ENCODE measurements around the gene APRT.

Gene APRT

DNA sequence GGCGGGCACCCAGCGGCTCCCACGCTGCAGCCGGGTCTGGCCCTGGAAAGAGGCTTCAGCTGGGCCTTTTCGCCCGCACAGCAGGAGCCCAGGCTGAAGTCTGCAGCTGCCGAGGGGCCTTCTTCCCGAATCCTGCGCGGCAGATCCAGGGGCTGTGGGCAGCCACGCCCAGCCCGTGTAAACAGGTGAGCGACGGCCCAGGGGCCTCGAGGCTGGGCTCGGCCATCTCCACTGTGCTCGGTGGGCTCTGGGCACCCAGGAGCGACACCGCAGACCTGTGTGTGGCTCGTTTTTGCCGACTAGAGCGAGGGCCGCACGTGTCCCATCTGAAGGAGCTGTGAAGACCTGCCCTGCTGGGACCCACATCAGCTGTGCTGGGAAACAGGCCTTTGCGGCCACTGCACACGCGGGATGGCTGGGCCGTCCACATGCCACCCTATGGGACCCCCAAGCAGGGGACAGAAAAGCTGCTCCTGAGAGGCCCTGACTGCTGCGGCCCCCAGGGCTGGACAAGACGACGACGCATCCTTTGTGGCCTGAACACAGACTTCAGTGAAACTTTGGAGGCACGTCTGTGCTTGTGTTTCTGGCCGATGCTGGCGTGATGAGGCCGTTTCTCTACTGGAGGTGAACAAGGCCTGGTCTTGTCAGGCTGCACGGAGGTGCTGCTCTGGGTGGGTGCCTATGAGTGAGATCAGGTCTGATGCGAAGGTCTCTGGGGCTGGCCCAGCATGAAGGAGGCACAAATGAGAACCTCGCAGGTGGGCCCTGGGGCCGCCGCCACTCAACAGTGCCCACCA, 5.2 kb upstream of the APRT start:
- H3K4me3 ChIP-seq (ENCODE audit: low read depth in 1 of 5, low read length in 5 of 5), result no peak overlapping the region
- no peaks in the 10 kb centered on the region for H3K27me3 ChIP-seq (ENCODE audit: control insufficient read depth in 5 of 5, insufficient read depth in 4 of 5, low read length in 5 of 5)
- H3K36me3 ChIP-seq (ENCODE audit: control insufficient read depth in 5 of 5, insufficient read depth in 5 of 5, low read length in 5 of 5), result peaks cover 0 to 19% (median 9%) of the 10 kb centered on the region in 5 donors
- H3K9ac ChIP-seq (ENCODE audit: low read length in 5 of 5), result no peak overlapping the region
- no peak overlapping the region for H3K27ac ChIP-seq (ENCODE audit: low read depth, low read length)
- peaks cover 0 to 13% (median 11%) of the 10 kb centered on the region in 5 donors for H3K4me1 ChIP-seq (ENCODE audit: control insufficient read depth in 5 of 5, insufficient read depth in 5 of 5, low read length in 5 of 5)
- no peaks in the 10 kb centered on the region for H3K9me3 ChIP-seq (ENCODE audit: control insufficient read depth in 5 of 5, low read length in 5 of 5)

DNA sequence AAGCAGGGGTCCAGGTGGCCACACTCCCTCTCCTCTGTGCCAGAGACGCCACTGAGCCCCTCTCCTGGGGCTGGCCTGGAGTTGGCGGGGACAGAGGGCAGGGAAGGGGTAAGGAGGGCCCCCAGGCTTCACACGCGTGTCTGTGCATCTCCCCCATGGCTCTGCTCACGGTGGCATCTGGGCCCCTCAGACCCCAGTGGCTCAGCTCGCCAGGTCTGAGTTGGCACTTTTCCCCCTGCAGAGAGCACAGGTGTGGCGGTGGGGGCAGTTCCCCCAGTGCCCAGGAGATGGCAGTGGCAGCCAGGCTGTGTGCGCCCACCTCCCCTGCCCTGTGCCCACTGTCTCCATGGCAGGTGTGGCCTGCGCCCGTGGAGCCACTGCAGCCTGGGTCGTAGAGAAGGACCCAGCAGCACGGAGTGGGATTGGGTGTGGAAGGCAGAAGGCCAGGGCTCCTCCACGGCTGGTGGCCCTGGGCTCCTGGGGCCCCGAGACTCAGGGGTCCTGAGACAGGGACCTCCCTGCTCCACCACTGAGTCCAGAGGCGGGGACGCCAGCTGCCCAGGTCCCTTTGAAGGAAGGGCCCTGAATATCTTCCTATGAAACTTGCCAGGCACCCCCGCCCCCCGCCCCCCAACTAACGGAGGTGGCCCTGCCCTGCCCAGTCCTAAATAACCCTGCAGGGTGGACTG, 4.3 kb upstream of the APRT start:
- Histone ChIP-seq H3K9ac (ENCODE audit: low read length in 5 of 5) (no peak overlapping the region), H3K27ac (ENCODE audit: low read depth, low read length) (no peak overlapping the region), H3K9me3 (ENCODE audit: control insufficient read depth in 5 of 5, low read length in 5 of 5) (no peaks in the 10 kb centered on the region), H3K4me3 (ENCODE audit: low read depth in 1 of 5, low read length in 5 of 5) (no peak overlapping the region), H3K27me3 (ENCODE audit: control insufficient read depth in 5 of 5, insufficient read depth in 4 of 5, low read length in 5 of 5) (no peaks in the 10 kb centered on the region), H3K4me1 (ENCODE audit: control insufficient read depth in 5 of 5, insufficient read depth in 5 of 5, low read length in 5 of 5) (peaks cover 0 to 20% (median 18%) of the 10 kb centered on the region in 5 donors), H3K36me3 (ENCODE audit: control insufficient read depth in 5 of 5, insufficient read depth in 5 of 5, low read length in 5 of 5) (peaks cover 0 to 10% (median under 1%) of the 10 kb centered on the region in 5 donors)

DNA sequence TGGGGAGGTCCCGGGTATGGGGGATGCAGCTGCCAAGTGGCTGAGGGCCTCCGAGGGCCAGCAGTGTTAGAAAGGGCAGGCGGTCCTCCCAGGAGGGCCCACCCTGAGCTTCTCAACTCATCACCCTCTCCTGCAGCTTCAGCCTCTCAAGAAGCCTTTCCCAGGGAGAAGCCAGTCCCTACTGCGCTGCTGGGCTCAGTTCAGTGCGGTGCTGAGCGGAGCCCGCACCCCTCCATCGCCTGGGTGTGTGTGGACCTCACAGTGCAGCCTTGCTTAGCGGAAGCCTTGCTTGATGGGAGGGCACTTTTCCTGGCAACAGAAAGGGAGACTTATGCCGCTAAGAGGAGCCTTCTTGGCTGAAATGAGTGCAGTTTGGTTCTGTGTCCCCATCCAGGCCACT, 3.5 kb upstream of the APRT start:
- H3K36me3 ChIP-seq (ENCODE audit: control insufficient read depth in 5 of 5, insufficient read depth in 5 of 5, low read length in 5 of 5), result peaks cover 0 to 2% (median 0%) of the 10 kb centered on the region in 5 donors
- peak overlapping the region in 1 of 5 donors; percentile 47 for H3K9ac ChIP-seq (ENCODE audit: low read length in 5 of 5)
- H3K9me3 ChIP-seq (ENCODE audit: control insufficient read depth in 5 of 5, low read length in 5 of 5), result no peaks in the 10 kb centered on the region
- H3K4me3 ChIP-seq (ENCODE audit: low read depth in 1 of 5, low read length in 5 of 5), result no peak overlapping the region
- no peaks in the 10 kb centered on the region for H3K27me3 ChIP-seq (ENCODE audit: control insufficient read depth in 5 of 5, insufficient read depth in 4 of 5, low read length in 5 of 5)
- H3K4me1 ChIP-seq (ENCODE audit: control insufficient read depth in 5 of 5, insufficient read depth in 5 of 5, low read length in 5 of 5), result peaks cover 6 to 29% (median 26%) of the 10 kb centered on the region in 5 donors
- no peak overlapping the region for H3K27ac ChIP-seq (ENCODE audit: low read depth, low read length)

DNA sequence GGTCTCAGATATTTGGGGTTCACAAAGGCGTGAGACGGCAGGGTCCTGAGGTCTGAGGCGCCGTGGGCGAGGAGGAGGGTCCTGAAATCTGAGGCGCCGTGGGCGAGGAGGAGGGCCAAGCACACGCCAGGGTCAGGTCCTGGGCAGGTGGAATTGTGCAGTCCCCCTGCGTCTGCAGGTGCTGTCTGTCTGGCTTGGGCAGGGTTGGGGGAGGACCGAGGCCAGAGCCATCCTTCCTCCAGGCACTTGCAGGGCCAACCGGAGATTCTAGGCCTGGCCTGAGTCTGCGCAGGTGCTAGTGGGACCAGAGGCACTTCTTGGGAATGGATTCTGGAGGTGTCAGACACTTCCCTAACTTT, 2.4 kb upstream of the APRT start:
- Histone ChIP-seq H3K27ac (ENCODE audit: low read depth, low read length) (no peak overlapping the region), H3K9me3 (ENCODE audit: control insufficient read depth in 5 of 5, low read length in 5 of 5) (no peaks in the 10 kb centered on the region), H3K4me3 (ENCODE audit: low read depth in 1 of 5, low read length in 5 of 5) (no peak overlapping the region), H3K4me1 (ENCODE audit: control insufficient read depth in 5 of 5, insufficient read depth in 5 of 5, low read length in 5 of 5) (peaks cover 6 to 40% (median 37%) of the 10 kb centered on the region in 5 donors), H3K27me3 (ENCODE audit: control insufficient read depth in 5 of 5, insufficient read depth in 4 of 5, low read length in 5 of 5) (no peaks in the 10 kb centered on the region), H3K9ac (ENCODE audit: low read length in 5 of 5) (no peak overlapping the region), H3K36me3 (ENCODE audit: control insufficient read depth in 5 of 5, insufficient read depth in 5 of 5, low read length in 5 of 5) (peaks cover 0 to 10% (median 8%) of the 10 kb centered on the region in 5 donors)

DNA sequence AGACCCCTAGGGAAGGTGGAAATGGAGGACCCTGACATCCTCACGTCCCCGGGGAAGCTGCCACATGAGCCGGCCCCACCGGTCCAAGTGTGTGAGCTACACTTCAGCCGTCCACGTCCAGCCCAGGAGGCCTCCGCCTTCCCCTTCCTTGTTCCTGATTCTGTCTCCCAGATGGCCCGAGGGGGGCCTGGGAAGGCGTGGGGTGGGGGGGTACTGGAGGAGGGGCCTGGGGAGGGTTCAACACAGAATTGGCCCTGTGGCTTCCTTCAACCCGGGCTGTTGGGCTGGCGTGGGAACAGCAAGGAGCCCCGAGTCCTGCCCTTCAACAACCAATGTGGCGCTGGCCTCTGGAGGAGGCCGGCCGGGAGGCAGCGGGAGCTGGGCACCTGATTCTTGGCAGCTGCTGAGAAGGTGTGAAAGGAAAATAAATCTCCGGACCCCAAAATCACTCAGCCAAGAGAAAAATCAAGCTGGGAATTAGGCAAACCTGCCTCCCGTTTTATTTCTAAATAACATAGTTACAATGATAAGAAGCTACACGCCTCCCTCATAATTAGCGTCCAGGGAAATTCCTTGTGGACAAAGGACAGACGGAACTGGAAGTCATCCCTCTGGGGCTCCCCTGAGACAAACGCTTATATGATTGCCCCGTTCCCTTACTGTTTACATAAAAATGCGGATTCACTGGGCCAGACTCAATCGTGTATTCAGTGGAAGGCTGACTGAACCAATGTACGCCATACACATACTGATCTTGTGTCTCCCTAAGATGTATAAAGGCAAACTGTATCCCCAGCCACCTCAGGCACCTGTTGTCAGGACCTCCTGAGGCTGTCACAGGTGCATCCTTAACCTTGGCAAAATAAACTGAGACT, 1.8 kb upstream of the APRT start:
- Histone ChIP-seq H3K27me3 (ENCODE audit: control insufficient read depth in 5 of 5, insufficient read depth in 4 of 5, low read length in 5 of 5) (no peaks in the 10 kb centered on the region), H3K4me1 (ENCODE audit: control insufficient read depth in 5 of 5, insufficient read depth in 5 of 5, low read length in 5 of 5) (peaks cover 6 to 41% (median 37%) of the 10 kb centered on the region in 5 donors), H3K4me3 (ENCODE audit: low read depth in 1 of 5, low read length in 5 of 5) (peak overlapping the region in 1 of 5 donors; percentile 16), H3K27ac (ENCODE audit: low read depth, low read length) (no peak overlapping the region), H3K9me3 (ENCODE audit: control insufficient read depth in 5 of 5, low read length in 5 of 5) (no peaks in the 10 kb centered on the region), H3K9ac (ENCODE audit: low read length in 5 of 5) (no peak overlapping the region), H3K36me3 (ENCODE audit: control insufficient read depth in 5 of 5, insufficient read depth in 5 of 5, low read length in 5 of 5) (peaks cover 0 to 15% (median 11%) of the 10 kb centered on the region in 5 donors)

DNA sequence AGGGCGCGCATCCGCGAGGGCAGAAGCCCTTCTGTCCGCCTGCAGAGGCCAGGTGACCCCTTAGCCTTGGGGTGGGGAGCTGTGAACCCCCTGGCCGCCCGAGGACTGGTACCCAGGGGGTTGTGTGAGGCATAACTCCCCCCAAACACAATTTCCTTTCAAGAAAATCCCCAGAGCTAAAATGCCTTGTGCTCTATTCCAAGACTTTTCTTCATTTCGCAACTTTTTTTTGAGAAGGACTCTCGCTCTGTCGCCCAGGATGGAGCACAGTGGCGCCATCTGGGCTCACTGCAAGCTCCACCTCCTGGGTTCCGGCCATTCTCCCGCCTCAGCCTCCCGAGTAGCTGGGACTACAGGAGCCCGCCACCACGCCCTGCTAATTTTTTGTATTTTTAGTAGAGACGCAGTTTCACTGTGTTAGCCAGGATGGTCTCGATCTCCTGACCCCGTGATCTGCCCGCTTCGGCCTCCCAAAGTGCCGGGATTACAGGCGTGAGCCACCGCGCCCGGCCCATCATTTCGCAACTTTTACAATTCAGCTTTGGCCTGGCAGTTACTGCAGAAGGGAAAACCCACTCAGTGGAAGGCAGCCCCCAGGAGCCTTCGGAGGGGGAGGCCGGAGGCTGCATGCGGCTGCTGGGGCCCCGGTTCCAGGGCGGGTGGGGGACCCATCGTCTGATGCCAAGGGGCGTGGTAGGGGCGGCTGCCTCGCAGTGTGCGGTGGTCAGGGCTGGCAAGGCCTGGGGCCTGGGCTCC, 963 bp upstream of the APRT start:
- peak overlapping the region in 3 of 5 donors; percentile 47 to 59 (median 49) for H3K9ac ChIP-seq (ENCODE audit: low read length in 5 of 5)
- H3K27me3 ChIP-seq (ENCODE audit: control insufficient read depth in 5 of 5, insufficient read depth in 4 of 5, low read length in 5 of 5), result no peaks in the 10 kb centered on the region
- H3K9me3 ChIP-seq (ENCODE audit: control insufficient read depth in 5 of 5, low read length in 5 of 5), result no peaks in the 10 kb centered on the region
- H3K4me1 ChIP-seq (ENCODE audit: control insufficient read depth in 5 of 5, insufficient read depth in 5 of 5, low read length in 5 of 5), result peaks cover 6 to 41% (median 37%) of the 10 kb centered on the region in 5 donors
- H3K36me3 ChIP-seq (ENCODE audit: control insufficient read depth in 5 of 5, insufficient read depth in 5 of 5, low read length in 5 of 5), result peaks cover 0 to 22% (median 15%) of the 10 kb centered on the region in 5 donors
- peak overlapping the region; percentile 67 for H3K27ac ChIP-seq (ENCODE audit: low read depth, low read length)
- H3K4me3 ChIP-seq (ENCODE audit: low read depth in 1 of 5, low read length in 5 of 5), result peak overlapping the region in 4 of 5 donors; percentile 67 to 75 (median 72)

DNA sequence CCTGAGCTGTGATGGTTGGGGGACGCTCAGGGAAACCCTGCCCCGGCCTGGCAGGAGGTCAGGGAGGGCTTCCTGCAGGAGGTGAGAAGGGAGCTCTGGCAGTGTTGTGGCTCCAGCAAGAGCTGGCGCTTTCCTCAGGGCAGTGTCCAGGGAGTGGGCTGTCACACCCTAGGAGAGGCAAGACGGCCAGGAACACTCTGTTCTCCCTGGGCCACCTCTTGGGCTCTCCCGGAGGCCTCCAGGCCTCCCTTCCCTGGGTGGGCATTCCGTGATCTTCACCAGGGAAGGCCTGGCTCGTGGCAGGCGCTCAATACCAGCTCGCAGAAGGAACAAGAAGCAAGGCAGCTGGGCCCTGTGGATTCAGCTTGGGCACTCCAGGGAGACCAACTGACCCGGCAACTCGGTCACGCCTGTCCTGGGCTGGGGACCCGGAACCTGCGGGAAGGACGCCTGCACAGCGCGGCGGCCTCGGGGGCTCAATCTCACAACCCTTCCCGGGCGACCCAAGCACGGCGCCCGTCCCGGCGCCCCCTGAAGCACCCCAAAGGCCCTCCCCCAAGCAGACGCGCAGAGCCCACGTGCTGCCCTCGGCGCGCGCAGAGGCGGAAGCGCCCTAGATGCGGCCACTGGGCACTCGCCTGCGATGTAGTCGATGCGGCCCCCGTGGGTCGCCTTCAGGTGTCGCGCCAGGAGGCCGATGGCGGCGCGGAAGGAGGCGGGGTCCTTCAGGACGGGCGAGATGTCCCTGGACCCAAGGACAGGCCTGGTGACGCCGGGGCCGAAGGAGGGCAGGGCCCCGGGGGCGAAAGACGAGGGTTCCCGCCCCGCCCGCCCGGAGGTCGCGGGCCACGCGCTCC, 588 bp downstream of the APRT start:
- peak overlapping the region; percentile 31 to 83 (median 48) for H3K9ac ChIP-seq (ENCODE audit: low read length in 5 of 5)

DNA sequence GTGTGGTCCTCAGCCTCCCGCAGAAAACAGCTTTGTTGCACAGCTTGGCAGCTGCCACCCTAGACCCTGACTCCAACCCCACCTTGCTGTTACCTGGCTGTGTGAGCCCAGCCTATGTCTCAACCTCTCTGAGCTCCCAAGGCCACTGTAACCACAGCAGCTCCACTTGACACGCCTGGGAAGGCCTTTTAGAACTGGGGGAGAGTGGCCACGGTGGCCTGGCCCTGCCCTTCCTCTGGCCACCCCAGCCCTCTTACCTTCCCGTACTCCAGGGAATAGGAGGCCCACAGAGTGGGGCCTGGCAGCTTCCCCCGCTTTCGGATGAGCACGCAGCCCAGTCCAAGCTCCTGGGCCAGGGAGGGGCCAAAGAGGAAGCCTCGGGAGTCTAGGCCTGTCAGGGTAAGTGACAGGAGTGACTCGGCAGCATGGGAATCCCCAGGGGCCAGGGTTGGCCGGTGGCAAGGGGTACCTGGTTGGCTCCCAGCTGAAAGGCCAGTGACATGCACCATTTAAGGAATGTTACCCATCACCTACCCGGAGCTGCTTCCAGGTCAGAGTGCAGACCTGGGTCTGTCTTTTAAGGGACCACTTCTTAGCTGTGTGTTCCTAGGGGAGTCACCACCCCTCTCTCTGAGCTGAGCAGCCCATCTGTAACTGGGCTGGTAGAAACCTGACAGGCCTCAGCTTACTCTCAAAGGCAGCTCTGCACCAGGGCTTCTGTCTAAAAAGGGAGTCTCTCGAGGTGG, 1.4 kb downstream of the APRT start:
- Histone ChIP-seq H3K9me3 (ENCODE audit: control insufficient read depth in 5 of 5, low read length in 5 of 5) (no peaks in the 10 kb centered on the region), H3K9ac (ENCODE audit: low read length in 5 of 5) (peak overlapping the region in 3 of 5 donors; percentile 60 to 83 (median 66)), H3K27ac (ENCODE audit: low read depth, low read length) (peak overlapping the region; percentile 67), H3K4me1 (ENCODE audit: control insufficient read depth in 5 of 5, insufficient read depth in 5 of 5, low read length in 5 of 5) (peaks cover 6 to 41% (median 37%) of the 10 kb centered on the region in 5 donors), H3K27me3 (ENCODE audit: control insufficient read depth in 5 of 5, insufficient read depth in 4 of 5, low read length in 5 of 5) (no peaks in the 10 kb centered on the region), H3K36me3 (ENCODE audit: control insufficient read depth in 5 of 5, insufficient read depth in 5 of 5, low read length in 5 of 5) (peaks cover 0 to 24% (median 15%) of the 10 kb centered on the region in 5 donors), H3K4me3 (ENCODE audit: low read depth in 1 of 5, low read length in 5 of 5) (peak overlapping the region; percentile 66 to 75 (median 71))

More for the DNA sequence above, 588 bp downstream of the APRT start:
- Histone ChIP-seq H3K27ac (ENCODE audit: low read depth, low read length) (peak overlapping the region; percentile 67), H3K27me3 (ENCODE audit: control insufficient read depth in 5 of 5, insufficient read depth in 4 of 5, low read length in 5 of 5) (no peaks in the 10 kb centered on the region), H3K4me1 (ENCODE audit: control insufficient read depth in 5 of 5, insufficient read depth in 5 of 5, low read length in 5 of 5) (peaks cover 6 to 41% (median 37%) of the 10 kb centered on the region in 5 donors), H3K9me3 (ENCODE audit: control insufficient read depth in 5 of 5, low read length in 5 of 5) (no peaks in the 10 kb centered on the region), H3K4me3 (ENCODE audit: low read depth in 1 of 5, low read length in 5 of 5) (peak overlapping the region; percentile 66 to 75 (median 71)), H3K36me3 (ENCODE audit: control insufficient read depth in 5 of 5, insufficient read depth in 5 of 5, low read length in 5 of 5) (peaks cover 0 to 24% (median 15%) of the 10 kb centered on the region in 5 donors)

Measured in subcutaneous abdominal adipose tissue (tissue), 5 donors.